ENCODE measurements around the gene PADI2. TPM values are rescaled to one million over a fixed set of nuclear protein-coding genes. Genes with fewer than 3 reads are reported as not detected.

The PADI2 gene
- total RNA-seq, 1 experiment from 2014 or later, result 14.0 TPM

GRCh38 chr1:17023102-17023501 lies 96.1 kb downstream of the PADI2 start:
- TF ChIP-seq CTCF (conservative IDR thresholded peaks at IDR 0.05), result no peak
- no peak for TF ChIP-seq EZH2 (IDR thresholded peaks at IDR 0.05; ENCODE audit: low read depth)
- ChIA-PET CTCF (no interaction called here), POLR2A (ENCODE audit: unreplicated experiment) (no interaction called here)
- no peaks in the 10 kb centered on the region for H3K9me3 ChIP-seq (ENCODE audit: insufficient read depth, low read depth)
- no peaks in the 10 kb centered on the region for H3F3A ChIP-seq (ENCODE audit: insufficient read depth, low read depth)
- no peaks in the 10 kb centered on the region for H3K4me1 ChIP-seq (replicated peaks; ENCODE audit: insufficient read depth)
- H3K4me2 ChIP-seq, result no peak overlapping the region
- intact Hi-C loops (cut with micrococcal nuclease; ENCODE audit: unreplicated experiment), result no loop called here
- no peak overlapping the region for H3K27ac ChIP-seq
- no peaks in the 10 kb centered on the region for H3K27me3 ChIP-seq (ENCODE audit: insufficient read depth, low read depth)
- no peak for DNase-seq
- H3K36me3 ChIP-seq (ENCODE audit: low read depth), result no peaks in the 10 kb centered on the region; the same call in 1 of the 2 replicates
- no TSS peak for BruUV-seq (replicated peaks)
- no peaks in the 10 kb centered on the region for H4K20me1 ChIP-seq (ENCODE audit: insufficient read depth)
- no peaks in the 10 kb centered on the region for H3K79me2 ChIP-seq (ENCODE audit: low read depth)
- no peak overlapping the region for H2AFZ ChIP-seq
- no peak overlapping the region for H3K4me3 ChIP-seq
- no peaks in the 10 kb centered on the region for H3K9me2 ChIP-seq (ENCODE audit: insufficient read depth)

GRCh38 chr1:17021896-17022295 lies 97.4 kb downstream of the PADI2 start:
- ChIA-PET POLR2A (ENCODE audit: unreplicated experiment) (no interaction called here), CTCF (no interaction called here)
- H3K36me3 ChIP-seq (ENCODE audit: low read depth), result no peaks in the 10 kb centered on the region
- TF ChIP-seq EZH2 (IDR thresholded peaks at IDR 0.05; ENCODE audit: low read depth), result no peak
- no peak for TF ChIP-seq CTCF (conservative IDR thresholded peaks at IDR 0.05)
- no peaks in the 10 kb centered on the region for H4K20me1 ChIP-seq (ENCODE audit: insufficient read depth)
- no peak overlapping the region for H3K4me3 ChIP-seq
- BruUV-seq (replicated peaks), result no TSS peak
- no peaks in the 10 kb centered on the region for H3K9me3 ChIP-seq (ENCODE audit: insufficient read depth, low read depth)
- H3K79me2 ChIP-seq (ENCODE audit: low read depth), result no peaks in the 10 kb centered on the region
- no peaks in the 10 kb centered on the region for H3F3A ChIP-seq (ENCODE audit: insufficient read depth, low read depth)
- H3K4me1 ChIP-seq (replicated peaks; ENCODE audit: insufficient read depth), result no peaks in the 10 kb centered on the region
- intact Hi-C loops (cut with micrococcal nuclease; ENCODE audit: unreplicated experiment), result no loop called here
- no peak overlapping the region for H2AFZ ChIP-seq
- no peaks in the 10 kb centered on the region for H3K27me3 ChIP-seq (ENCODE audit: insufficient read depth, low read depth)
- no peak for DNase-seq
- no peak overlapping the region for H3K4me2 ChIP-seq
- H3K27ac ChIP-seq, result no peak overlapping the region
- no peaks in the 10 kb centered on the region for H3K9me2 ChIP-seq (ENCODE audit: insufficient read depth)

- ChIA-PET CTCF (no interaction called here), POLR2A (ENCODE audit: unreplicated experiment) (no interaction called here)
- DNase-seq, result no peak
- H3K4me3 ChIP-seq, result no peak overlapping the region
- no peaks in the 10 kb centered on the region for H3K79me2 ChIP-seq (ENCODE audit: low read depth)
- H4K20me1 ChIP-seq (ENCODE audit: insufficient read depth), result no peaks in the 10 kb centered on the region
- no peak overlapping the region for H3K4me2 ChIP-seq
- TF ChIP-seq CTCF (conservative IDR thresholded peaks at IDR 0.05) (no peak), EZH2 (IDR thresholded peaks at IDR 0.05; ENCODE audit: low read depth) (no peak)
- no peaks in the 10 kb centered on the region for H3K9me3 ChIP-seq (ENCODE audit: insufficient read depth, low read depth)
- H3K27ac ChIP-seq, result no peak overlapping the region
- H2AFZ ChIP-seq, result no peak overlapping the region
- intact Hi-C loops (cut with micrococcal nuclease; ENCODE audit: unreplicated experiment), result no loop called here
- H3K4me1 ChIP-seq (replicated peaks; ENCODE audit: insufficient read depth), result no peaks in the 10 kb centered on the region
- BruUV-seq (replicated peaks), result no TSS peak
- no peaks in the 10 kb centered on the region for H3K9me2 ChIP-seq (ENCODE audit: insufficient read depth)
- no peaks in the 10 kb centered on the region; the same call in 1 of the 2 replicates for H3F3A ChIP-seq (ENCODE audit: insufficient read depth, low read depth)
- no peaks in the 10 kb centered on the region for H3K27me3 ChIP-seq (ENCODE audit: insufficient read depth, low read depth)
- no peaks in the 10 kb centered on the region for H3K36me3 ChIP-seq (ENCODE audit: low read depth)
These were observed 98.7 kb downstream of the PADI2 start for GRCh38 chr1:17020502-17020901.

All from PC-9 (cell line).